Activated CD4-positive, alpha-beta T cell treated with anti-CD3 and anti-CD28 coated beads for 48 hours (primary cell): ENCODE data around the gene PLCH2.

Experiments
- DNase-seq: peaks from one replicate; pipeline ENCODE4 v3.0.0-alpha.2; 2020

PLCH2 gene

GRCh38 chr1:2517966-2518365 is 41.9 kb downstream of the PLCH2 start:
- no peak for DNase-seq

- DNase-seq: no peak
Observed at GRCh38 chr1:2518528-2518927, 42.4 kb downstream of the PLCH2 start.

GRCh38 chr1:2519029-2519685 is 43.1 kb downstream of the PLCH2 start:
- no peak for DNase-seq

- no peak for DNase-seq
Observed at GRCh38 chr1:2519729-2520128, 43.6 kb downstream of the PLCH2 start.

- DNase-seq: no peak
Observed at GRCh38 chr1:2520206-2520605, 44.1 kb downstream of the PLCH2 start.

- DNase-seq: no peak
Observed at GRCh38 chr1:2520806-2521205, 44.7 kb downstream of the PLCH2 start.

- DNase-seq: no peak
Observed at GRCh38 chr1:2522230-2522629, 46.1 kb downstream of the PLCH2 start.

- no peak for DNase-seq
Observed at GRCh38 chr1:2523191-2523890, 47.3 kb downstream of the PLCH2 start.

- peak; percentile 46 for DNase-seq
Observed at GRCh38 chr1:2523891-2524609, 48.0 kb downstream of the PLCH2 start.

- DNase-seq: no peak
Observed at GRCh38 chr1:2525572-2525919, 49.5 kb downstream of the PLCH2 start.

- DNase-seq: peak; percentile 93
Observed at GRCh38 chr1:2525920-2526823, 50.1 kb downstream of the PLCH2 start, which contains the start of gene PANK4. TSS of gene PANK4 (minus strand) at chr1:2526596. CDS start at chr1:2526587, 9 bp downstream.

GRCh38 chr1:2526824-2527555 is 50.9 kb downstream of the PLCH2 start:
- peak; percentile 82 for DNase-seq

GRCh38 chr1:2527556-2527860 is 51.4 kb downstream of the PLCH2 start:
- DNase-seq: no peak

GRCh38 chr1:2528016-2528415 is 51.9 kb downstream of the PLCH2 start:
- DNase-seq: no peak

- DNase-seq: no peak
Observed at GRCh38 chr1:2528611-2528965, 52.5 kb downstream of the PLCH2 start.

GRCh38 chr1:2528966-2529783 is 53.1 kb downstream of the PLCH2 start:
- DNase-seq: peak; percentile 56

GRCh38 chr1:2529784-2530512 is 53.9 kb downstream of the PLCH2 start, which contains the start of gene HES5:
TSS of gene HES5 (minus strand) at chr1:2530263. CDS start at chr1:2530164, 99 bp downstream.
- no peak for DNase-seq

- DNase-seq: no peak
Observed at GRCh38 chr1:2530513-2531361, 54.6 kb downstream of the PLCH2 start.

- DNase-seq: no peak
Observed at GRCh38 chr1:2532485-2533160, 56.5 kb downstream of the PLCH2 start.
